Activated CD4-positive, alpha-beta T cell treated with anti-CD3 and anti-CD28 coated beads, Interleukin-2, amount 50 U/mL, for 24 hours (primary cell): ENCODE results near the gene HOXD4.

Experiments used
- DNase-seq, 2 donors: peaks; one replicate each; pipeline ENCODE4 v3.0.0-alpha.2; 2020; ENCODE audit warnings: low read depth in 1 of 2, low spot score in 1 of 2

HOXD4 gene

DNA sequence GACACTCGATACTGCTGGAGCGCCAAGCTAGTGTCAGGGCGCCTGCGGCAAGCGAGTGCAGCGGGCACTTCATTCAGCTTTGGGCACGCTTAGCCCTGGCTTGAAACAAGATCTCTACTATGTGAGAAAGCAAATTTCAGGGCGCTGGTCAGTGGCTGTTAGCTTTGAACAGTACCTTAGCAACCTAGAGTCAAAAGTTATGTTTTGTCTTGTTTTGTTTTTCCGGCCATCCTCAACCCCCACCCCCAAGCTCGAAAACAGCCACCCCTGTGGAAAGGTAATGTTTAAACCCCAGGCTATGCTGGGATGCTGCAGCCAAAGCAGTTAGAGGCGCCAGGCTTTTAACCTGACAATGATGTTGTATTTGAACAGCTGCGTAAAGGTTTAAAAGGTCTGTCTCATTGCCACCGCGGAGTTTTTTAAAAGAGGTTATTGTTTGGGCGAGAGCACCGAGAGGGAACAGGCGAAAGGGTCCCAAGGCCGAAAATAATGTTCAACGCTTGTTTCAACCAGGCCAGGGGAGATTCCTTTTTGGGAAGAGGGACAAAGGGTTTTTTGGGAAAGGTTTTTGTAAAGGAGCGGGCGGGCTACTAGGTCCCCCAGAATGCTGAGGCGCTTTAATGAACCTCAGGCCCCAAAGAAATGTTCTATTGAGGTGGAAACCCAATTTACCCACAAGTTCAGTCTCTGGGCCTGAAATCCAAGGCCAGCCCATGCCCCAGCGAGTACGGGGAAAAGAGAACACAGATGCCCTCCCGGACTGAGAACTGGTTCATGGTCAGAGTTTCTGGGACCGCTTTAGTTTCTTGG lies 37.0 kb upstream of the HOXD4 start:
- DNase-seq = no peak

DNA sequence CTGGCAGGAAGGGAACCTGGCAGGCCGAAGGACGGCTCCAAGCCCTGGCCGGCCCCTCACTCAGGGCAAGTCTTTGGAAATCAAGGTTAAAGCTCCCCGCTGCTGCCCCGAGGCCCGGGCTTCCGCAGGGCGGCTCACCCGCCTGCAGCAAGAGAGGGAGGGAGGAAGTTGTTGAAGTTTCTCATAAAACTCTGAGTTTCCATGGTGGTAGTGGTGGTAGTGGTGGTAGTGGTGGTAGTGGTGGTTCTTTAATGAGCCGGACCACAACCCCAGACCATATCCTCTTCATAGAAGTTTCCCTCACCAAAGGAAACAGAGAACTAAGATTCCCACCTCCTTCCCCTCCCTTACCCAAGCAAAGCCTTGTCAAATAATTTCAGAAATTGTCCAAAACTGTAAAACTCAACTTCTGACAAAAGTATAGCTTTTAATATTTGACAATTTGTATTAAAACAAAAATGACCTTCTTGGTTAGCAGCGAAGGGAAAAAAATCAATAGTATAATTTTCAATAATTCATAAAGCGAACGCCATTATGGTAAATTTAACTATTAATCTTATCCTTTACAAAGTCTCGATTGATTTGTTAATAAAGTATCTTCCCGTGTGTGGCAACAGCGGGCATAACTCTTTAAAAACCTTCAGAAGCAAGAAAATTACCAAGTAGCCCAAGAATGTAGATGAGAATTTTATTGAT lies 36.3 kb upstream of the HOXD4 start:
- DNase-seq = no peak

DNA sequence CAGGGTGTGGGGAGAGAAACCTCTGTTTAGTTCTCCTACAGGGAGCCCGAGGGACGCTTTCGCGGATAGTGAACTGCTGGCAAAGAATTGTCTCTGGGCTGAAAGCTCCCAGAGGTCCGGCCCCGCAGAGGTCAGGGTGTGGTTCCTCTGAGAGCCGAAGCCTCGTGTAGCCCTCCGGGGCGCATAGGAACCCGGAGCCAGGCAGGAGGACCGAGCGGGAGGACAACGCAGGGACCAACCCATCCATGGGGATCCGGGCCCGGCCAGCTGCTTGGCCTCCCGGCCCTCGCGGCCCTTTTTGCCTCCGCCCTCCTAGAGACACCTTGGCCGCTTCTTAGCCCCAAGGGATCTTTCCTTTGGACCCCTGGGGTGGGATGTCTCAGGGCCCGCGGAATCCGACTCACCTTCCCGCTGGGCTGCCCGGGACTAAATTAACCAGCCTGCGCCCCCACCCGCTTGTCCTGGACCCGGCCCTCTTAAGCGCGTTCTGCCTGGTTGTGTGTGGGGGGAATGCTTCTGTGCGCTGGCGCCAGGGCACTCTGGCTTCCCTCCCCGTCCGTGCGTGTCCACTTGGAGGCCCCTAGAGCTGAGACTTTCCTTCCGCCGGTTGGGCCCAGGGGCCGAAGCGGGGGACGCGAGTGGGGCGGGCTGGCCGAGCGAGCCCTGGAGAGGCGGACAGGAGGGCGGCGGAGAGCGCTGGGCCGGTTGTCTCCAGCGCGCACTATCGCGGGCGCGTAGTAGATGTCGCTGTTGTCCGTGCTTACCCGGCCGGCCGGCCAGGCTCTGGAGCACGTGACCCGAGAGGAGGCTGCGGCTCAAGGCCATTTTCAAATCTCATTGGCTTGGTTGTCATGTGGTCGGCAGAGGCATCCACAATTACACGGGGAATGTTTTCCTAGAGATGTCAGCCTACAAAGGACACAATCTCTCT lies 35.2 kb upstream of the HOXD4 start, which contains the start of gene HOXD10:
Gene HOXD10 (plus strand): TSS at position 896 of the 931 bp plus-strand sequence. CDS start 56 bp downstream, outside the sequence.
- no peak for DNase-seq

DNA sequence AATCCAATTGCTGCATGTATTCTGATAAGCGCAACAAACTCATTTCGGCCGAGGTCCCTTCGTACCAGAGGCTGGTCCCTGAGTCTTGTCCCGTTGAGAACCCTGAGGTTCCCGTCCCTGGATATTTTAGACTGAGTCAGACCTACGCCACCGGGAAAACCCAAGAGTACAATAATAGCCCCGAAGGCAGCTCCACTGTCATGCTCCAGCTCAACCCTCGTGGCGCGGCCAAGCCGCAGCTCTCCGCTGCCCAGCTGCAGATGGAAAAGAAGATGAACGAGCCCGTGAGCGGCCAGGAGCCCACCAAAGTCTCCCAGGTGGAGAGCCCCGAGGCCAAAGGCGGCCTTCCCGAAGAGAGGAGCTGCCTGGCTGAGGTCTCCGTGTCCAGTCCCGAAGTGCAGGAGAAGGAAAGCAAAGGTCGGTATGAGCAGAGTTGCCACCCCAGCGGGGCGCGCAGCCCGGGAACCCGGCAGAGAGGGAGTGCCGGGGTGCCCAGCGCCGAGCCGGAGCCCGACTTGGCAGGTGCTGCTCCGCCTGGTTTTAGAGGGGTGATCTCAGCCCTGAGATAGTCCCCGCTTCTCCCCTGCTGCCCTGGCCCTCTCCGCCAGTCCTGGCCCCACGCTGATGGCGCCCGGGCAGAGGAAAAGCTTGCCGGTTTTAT lies 34.1 kb upstream of the HOXD4 start:
- no peak for DNase-seq

DNA sequence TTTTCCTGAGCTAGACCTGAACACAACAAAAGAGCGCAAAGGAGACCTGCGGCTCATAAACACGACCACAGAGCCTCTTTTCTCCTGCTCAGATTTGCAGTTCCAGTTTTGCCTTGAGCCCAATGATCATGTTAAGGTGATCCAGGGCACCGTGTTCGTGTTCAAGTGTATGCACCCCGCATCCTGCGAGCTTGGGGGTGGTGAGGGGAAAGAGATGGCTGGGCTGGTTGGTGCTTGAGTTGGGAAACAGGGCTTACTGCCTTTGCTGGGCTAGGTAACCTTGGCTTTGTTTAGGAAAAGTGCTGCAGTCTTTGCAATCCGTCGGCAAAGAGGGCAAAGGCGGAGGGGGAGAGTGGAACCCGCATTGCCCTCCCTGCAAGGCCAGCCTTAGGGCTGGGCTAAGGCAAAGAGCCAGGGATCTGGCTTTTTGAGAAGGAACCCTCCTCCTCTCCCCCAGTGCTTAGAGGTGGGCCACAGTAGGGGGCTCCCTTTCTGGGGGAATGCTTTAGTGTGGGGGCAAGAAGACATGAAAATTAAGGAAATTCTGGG lies 33.5 kb upstream of the HOXD4 start:
- no peak for DNase-seq

- no peak for DNase-seq
Measured at GRCh38 chr2:176118601-176119339, 32.6 kb upstream of the HOXD4 start.

- no peak for DNase-seq
Measured at GRCh38 chr2:176120364-176121189, 30.8 kb upstream of the HOXD4 start.

DNA sequence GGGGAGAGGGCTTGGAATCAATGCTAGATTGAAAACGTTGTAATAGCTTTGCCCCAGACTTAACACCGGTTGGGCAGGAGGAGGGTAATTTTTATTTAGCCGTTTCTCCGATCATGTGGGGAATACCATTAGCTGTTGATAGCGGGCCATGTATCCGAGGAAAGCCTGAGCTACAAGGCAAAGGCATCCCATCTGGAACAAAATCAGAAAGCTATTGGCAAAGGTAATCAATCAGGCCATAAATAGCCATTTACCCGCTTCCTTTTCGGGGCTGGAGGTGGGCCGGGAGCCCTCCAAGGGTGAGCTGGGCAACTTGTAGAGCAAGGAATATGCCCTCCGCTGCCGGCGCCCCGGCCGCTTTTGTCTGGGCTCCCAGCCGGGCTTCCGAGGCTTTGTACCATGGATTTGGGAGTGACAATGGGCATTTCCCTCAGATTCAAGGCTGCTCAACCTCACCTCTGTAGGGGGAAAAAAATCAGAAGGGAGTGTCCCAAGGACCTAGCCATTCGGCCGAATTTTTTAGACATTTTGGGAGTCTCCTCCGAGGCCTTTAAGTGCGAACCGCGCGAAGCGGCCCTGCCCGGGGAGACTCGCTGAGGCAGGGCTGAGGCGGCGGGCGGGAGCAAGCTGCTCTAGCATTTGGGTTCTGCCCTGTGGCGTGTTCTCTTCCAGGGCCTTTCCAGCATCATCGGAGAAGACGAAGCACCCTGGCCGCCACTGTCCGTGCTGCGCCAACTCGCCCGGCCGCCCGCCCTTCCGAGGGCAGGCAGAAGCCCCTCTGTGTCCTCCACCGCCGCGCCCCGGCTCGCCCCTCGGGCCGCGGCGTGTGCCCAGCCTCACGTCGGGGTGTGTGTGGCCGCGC lies 29.9 kb upstream of the HOXD4 start:
- no peak for DNase-seq

- no peak for DNase-seq
Measured at GRCh38 chr2:176122052-176122682, 29.2 kb upstream of the HOXD4 start.

GRCh38 chr2:176122683-176123410 lies 28.5 kb upstream of the HOXD4 start, which contains the start of gene HOXD9:
Gene HOXD9, plus strand, starts transcription at chr2:176122719. Its CDS starts 50 bp downstream, at chr2:176122769.
- no peak for DNase-seq

- no peak for DNase-seq
Measured at GRCh38 chr2:176123411-176124109, 27.8 kb upstream of the HOXD4 start.

DNA sequence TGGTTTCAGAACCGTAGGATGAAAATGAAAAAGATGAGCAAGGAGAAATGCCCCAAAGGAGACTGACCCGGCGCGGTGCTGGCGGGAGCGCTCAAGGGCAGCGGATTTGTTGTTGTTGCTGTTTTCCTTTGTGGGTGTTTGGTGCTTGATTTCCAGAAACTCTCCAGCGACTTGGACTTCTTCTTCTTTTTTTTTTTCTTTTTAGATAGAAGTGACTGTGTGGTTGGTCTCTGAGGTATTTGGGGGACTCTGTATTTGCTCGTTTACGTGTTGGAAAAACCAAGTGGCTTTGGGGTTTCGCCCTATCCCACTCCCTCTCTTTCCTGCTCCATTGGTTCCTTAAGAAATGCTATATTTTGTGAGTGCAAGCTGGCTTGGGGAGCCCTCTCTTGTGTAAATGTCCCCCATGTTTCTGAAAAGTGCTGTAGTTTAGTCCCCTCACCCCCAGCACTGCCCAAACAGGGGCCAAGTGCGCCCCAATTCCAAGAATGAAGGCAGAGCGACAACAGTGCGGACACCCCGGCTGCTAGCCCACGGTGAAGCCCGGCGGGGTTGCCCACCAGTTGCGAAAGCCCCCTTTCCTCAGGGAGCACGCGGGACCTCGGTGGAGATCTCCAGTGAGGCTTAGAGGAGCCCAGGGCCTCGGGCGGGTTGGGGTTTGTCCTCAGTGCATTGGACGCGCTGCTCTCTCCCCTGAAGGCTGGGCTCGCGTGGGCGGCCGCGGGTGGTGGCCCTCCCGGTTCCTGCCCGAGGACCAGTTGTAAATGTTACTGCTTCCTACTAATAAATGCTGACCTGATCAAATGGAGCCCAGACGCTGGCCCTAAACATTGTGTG lies 27.0 kb upstream of the HOXD4 start:
- DNase-seq = no peak

- DNase-seq = no peak
Measured at GRCh38 chr2:176124947-176125771, 26.2 kb upstream of the HOXD4 start.

GRCh38 chr2:176125772-176126054 lies 25.6 kb upstream of the HOXD4 start:
- no peak for DNase-seq
